Dermis blood vessel endothelial cell (primary cell): ENCODE measurements around the gene BNC2. TPM values are rescaled to one million over a fixed set of nuclear protein-coding genes. Genes with fewer than 3 reads are reported as not detected.
A peak's percentile ranks its signal among the peaks of the same experiment; 100 is the strongest.
"Not testable (repeated sequence)": the region's sequence is repeated elsewhere in the genome, so short reads cannot be mapped to it uniquely, and the experiment has no call there.

Source experiments
- DNase-seq: peaks from one replicate; pipeline ENCODE4 v3.0.0; 2010
- total RNA-seq: library from RNA; depleted of rRNA; stranded (reverse); fragments of >200 nt; gene quantifications from 2 replicates; pipeline ENCODE4 v1.2.3, GENCODE V29; 2014

Gene BNC2
- total RNA-seq, 1 donor from 2014 or later, result 12.1 TPM

DNA sequence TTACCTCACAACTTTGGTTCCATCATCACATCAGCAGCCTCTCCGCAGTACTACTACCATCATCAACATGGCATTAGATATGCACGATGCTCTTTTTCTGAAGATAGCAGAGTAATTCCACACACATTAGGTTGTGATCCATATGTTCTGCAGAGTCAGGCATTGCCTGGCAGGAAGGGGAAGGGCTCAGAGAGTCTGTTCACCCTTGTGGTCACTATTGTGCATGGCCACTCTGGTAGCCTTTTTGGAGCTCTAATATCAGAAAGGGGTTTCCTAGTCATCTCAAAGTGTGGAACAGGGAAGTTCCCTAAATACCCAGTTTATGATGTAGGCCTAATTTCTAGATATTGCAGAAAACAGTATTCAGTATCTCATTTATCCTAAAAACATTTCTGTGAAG is 373.6 kb downstream of the BNC2 start:
- DNase-seq, result no peak

DNA sequence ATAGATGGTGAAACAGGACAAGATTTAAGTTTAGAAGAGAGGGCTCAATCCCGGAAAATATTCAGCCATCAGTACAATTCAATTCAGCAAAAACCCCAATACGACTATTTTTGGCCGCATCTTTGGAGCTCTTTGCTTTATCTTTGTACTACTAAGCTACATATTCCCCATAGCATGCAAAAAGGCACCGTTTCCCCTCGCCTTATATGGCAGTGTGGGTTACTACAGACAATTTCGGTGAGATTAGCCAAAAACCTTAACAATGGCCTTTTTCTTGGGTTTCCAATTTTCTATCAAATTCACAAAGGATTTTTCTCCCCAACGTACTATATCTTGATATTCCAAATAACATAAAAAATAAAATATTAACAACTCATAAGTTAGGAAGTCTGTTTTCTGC is 382.6 kb downstream of the BNC2 start:
- no peak for DNase-seq

DNA sequence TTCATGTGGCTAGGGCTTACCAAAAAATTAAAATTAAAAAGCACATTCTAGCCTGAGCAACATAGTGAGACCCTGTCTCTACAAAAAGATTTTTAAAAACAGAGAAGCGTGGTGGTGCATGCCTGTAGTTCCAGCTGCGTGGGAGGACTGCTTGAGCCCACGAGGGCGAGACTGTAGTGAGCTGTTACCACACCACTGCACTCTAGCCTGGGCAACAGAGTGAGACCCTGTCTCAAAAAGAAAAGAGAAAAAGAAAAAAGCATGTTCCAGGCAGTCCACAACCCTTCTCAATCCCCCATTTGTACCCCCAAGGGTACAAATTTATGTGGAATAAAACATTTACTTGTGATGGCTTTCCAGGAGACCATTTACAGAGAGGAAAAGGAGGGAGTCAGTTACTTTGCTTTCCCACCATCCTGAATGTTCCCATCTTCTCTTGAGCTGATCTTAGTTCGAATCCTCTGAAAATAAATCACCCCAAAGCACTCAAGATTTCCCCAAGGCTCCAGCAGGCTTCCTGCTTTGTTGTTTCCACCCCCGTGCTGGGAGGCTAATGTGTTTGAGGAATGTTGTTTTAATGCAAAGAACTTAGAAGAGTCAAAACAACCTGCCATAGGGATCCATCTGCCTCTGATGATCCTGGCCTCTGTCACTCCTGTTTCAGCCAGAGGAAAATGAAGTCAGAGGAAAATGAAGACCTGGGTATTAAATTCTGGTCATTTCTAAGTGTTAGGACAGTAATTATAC is 384.7 kb downstream of the BNC2 start:
- DNase-seq, result no peak

DNA sequence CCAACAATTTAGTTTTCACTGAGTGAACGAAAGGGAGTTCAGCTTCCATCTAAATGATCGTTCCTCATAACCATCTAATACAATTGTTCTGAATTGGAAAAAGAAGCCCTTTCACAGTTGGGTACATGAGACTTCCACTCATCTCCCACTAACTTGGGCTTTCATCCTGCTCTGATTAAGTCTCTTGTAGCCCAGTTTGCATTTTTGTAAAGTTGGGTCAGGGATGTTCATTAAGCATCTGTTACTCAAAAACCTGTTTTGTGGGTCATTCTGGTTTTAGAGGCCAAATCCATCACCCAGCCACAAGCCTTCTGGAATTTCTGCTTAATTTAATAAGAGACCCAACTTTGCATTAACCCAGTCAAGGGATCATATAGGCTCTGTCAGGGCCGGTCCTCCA is 385.3 kb downstream of the BNC2 start:
- no peak for DNase-seq

DNA sequence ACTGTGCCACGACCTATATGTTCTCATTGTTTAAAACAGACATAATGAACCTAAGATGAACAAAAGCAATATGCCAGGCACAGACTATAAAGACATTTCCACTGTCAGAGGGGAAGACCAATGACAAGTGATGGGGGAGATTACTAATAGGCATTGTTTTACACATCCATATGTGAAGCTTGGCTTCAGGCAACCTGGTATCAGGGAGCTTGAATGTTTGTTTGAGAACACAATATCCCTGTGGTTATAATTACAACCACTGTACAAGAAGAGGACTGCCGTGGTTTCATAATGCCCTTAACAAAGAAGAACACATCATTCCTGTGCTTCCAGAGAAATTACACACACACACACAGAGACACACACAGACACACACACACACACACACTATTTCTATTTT is 385.7 kb downstream of the BNC2 start:
- DNase-seq, result no peak

DNA sequence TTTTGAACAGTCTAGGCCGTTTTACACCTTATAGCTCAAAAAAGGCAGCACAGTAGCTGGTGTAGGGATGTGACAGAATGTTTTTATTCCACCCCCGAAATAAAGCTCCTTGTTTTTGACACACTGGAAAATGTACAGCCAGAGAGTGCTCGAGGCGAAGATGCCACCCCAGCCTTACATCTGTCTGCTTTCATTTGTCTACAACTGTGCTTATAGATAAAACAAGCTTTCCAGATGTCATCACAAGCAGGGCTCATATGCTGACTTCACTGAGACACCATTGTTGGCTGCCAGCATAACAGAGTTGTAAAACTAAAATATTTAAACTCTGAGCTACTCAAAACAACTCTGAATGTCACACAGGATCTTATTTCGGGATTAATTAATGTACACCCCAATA is 386.3 kb downstream of the BNC2 start:
- no peak for DNase-seq

DNA sequence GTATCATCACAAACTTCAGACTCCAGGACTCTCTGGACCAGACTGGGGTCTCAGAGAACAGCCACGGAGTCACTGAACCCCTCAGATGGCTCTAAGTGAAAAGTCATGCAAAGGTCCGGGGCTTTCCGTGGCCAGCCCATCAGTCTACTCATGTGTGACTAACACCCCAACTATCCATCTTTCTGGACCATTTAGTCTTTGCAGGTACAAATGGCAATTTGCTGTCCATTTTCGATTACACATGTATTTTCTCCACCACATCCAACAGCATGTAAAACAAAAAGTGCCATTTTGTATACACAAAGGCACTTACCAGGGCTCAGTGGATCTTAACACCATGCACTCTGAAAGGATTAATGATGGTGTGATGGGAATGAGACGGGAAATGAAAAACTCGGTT is 387.7 kb downstream of the BNC2 start:
- DNase-seq, result no peak

DNA sequence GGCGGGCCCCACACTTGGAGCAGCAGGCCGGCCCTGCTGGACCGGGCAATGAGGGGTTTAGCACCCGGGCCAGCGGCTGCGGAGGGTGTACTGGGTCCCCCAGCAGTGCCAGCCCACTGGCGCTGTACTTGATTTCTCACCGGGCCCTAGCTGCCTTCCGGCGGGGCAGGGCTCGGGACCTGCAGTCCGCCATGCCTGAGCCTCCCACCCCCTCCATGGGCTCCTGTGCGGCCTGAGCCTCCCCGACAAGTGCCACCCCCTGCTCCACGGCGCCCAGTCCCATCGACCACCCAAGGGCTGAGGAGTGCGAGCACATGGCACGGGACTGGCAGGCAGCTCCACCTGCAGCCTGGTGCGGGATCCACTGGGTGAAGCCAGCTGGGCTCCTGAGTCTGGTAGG is 389.9 kb downstream of the BNC2 start:
- not testable (repeated sequence) for DNase-seq

DNA sequence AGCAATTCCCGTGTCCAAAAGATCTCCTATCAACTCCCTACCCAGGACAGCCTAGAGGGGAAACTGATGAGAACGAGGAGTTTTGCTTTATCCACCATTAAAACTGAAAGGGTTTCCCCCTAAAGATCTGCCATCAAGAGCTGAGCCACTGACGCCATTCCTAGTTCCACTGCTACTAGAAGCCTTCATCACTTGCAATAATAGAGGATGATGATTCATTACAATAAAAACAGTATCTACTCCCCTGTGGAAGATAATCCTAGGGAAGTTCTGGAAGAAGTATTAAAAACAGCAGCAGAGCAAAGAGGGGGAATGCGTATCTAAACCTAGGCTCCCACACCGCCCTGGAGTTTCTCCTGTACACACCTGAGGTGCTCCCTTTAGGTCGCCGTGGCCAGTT is 394.5 kb downstream of the BNC2 start:
- no peak for DNase-seq

DNA sequence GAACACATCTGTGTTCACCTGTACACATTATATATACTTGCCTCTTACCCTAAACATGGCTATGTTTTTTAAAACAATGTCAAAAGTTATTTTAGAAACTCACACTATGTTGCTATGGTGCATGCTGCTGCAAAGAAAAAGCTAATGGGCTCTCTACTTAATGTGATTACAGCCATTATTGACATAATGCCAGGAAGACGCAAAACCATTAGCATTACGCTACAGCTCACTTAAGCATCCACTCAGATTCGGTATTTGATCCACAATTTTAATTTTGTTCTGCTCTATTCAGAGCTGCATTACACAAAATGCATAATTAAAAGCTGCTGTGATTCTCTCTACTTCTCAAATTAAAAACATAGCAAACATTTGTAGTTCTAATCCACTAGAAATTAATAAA is 395.2 kb downstream of the BNC2 start:
- DNase-seq, result no peak

DNA sequence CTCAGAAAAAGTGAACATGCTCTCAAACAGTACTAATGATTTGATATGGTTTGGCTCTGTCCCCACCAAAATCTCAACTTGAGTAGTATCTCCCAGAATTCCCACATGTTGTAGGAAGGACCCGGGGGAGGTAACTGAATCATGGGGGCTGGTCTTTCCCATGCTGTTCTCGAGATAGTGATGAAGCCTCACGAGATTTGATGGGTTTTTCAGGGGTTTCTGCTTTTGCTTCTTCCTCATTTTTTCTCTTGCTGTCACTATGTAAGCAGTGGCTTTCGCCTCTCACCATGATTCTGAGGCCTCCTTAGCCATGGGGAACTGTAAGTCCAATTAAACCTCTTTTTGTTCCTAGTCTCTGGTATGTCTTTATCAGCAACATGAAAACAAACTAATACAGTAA is 401.3 kb downstream of the BNC2 start:
- DNase-seq, result no peak

DNA sequence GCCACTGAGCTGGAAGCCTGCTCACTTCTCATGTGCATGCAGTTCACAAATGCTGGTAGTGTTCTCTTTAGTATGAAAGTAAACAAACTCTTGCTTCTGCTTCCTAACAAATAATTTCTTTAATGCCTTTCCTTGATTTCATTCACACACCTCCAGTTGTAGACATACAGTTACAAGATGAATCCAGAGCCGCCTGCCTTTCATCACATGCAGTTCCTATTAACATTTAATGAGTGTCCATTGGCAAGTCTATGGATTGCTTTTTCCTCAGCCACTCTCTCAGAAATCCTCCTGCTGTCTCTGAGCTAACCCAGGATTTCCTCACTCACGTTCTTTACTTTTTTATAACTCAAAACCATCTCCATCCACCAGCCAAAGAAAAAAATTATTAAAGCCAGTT is 408.6 kb downstream of the BNC2 start:
- no peak for DNase-seq

DNA sequence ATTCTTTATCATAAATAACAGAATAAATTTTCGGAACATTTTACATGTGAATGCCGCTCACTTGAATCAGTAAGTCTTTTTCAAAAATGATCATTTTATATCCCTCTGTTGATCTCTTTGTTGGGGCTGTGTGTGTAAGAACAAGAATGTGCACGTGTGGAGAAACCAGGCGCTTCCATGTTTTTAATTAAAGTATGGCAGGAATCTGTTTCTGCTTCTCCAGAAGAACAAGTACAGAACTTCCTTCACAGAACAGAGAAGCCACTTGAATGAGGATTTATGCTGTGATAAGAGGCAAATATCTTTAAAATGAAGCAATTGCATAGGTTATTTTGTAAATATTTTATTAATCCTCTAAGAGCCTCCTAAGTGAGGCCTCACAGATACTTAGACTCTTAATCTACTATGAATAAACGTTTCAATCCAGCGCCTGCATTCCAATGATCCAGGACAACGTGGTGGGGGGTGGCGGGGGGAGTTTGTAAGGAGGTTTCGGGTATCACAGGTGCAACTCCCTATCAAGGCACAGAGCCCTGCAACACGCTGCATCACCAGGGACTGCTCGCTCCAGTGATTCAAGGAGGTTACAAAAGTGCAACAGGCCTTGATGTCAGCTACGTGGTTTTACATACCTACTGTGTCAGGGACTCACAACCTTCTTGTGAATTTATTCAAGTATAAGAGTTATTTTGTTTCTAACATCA is 409.2 kb downstream of the BNC2 start:
- DNase-seq, result no peak

DNA sequence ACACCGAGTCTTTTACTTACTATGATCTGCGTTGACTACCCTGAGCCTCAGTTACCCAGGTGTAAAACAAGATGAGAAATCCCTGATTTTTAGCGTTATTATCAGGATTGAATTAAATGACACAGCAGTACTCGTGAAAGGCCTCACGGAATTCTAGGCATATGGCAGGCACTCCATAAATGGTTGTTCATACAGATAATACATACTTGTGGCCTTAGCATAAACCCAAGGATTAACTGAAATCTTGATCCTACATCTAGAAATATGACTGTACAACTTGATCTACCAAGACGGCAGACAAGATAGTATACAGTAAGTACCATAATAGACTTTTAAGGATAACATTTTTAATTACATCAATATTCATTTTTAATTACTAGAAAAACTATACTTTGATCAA is 409.8 kb downstream of the BNC2 start:
- no peak for DNase-seq

DNA sequence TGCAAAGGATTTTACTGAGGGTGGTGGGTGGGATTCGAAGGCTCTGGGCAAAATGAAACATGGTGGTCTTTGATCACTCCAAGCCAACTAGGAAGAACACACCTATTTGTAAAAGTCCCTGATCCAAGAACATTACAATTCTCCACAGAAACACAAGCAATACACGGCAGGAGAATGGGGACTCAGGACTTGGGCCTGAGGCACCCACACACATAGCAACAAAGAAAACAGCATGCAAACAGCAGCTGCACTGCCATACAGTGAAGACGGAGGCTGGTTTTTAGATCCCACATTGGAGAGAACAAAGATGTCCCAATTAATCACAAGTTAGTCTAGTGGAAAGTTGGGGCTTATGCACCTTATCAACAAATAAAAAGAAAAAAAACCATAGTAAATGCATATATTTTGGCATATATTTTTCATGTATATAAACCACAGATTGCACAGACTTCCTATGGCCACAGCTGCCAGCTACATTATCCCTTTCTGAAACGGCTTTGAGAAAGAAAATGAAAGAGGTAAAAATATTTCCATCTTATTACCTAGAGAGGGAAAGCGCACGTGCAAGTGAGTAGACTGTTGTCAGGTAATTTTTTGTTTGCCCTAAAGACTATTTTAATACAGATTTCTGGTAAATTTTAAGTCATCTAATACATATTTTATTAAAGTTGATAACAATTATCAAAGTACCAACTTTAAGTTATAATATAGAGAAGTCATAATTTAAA is 410.9 kb downstream of the BNC2 start:
- peak; percentile 41 for DNase-seq

DNA sequence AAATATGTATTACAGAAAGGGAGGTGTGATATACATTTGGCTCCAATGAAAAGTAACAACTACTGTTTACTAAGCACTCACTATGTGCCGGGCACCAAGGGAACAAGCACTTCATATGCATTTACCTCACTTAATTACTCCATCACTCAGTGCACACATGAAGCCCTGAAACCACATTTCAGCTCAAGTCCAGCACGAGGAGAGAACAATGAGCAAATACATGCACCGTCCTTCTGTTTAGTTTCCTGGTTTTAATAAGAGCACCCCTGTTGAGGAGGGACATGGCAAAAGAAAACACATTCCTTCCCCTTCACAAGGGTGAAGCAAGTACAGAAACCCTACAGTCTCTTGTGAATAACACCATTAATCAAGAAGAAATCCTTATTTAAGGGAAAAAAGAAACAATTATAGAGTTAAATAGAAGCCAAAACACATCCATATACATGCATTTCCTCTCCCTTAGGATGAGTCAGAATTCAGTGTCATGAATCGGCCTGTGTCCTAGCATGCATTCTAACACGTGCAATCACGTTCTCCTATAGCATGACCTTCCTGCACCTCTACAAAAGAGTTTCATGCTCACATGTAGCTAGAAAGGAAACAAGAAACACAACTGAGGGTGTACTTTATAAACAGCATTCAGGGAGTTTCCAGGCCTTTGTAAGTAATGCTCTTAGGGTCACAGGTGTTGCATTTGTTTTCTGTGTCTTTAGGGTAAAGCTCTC is 411.6 kb downstream of the BNC2 start:
- DNase-seq, result peak; percentile 73

DNA sequence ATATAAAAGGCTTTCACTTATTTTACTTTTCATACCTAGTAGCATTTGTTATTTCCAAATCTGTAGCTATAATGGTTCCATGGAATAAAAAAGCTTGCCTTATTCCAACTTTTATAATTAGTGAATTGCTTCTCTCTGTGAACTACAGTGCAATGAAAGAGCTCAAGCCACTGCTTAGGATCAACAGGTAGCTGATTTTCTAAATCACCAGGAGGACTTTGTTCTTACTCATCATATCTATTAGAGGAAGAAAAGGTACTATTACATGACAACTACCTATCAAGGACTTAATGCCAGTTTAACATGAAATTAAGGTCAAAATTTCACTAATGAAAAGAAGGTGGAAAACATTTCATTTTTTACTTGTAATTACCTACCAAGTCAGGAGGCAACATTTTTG is 414.6 kb downstream of the BNC2 start:
- DNase-seq, result no peak

DNA sequence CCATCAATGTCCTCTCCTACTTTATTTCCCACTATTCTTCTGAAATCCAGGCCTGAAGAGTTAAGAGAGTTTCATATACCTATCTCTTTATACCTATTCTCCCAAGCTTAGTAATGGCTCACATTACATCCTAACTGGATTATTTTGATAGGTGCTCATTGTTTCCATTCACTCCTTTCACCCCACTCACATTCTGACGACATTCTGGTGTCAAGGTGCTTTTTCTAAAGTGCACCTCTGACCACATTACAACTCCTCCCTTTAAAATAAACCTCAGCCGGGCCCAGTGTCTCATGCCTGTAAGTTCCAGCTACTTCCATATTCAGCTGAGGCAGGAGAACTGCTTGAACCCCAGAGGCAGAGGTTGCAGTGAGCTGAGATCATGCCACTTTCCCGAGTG is 417.1 kb downstream of the BNC2 start:
- no peak for DNase-seq

DNA sequence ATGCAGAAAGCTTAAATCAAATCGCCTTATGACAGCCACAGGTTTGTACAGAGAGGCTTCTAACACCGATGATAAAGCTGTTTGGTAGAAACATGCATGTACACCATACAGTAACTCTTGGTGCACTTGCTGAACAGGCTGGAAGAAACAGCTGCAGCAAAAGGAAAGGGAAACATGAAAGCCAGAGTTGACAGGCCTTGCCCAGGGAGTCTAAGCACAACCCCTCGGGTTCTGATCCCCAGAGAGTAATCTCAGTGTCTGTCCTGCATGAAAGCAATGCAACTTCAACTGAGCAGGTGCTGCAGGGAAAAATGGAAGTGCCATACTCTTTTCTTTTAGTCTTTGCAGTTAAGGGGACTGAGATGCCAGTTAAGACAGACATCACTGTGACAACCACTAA is 419.9 kb downstream of the BNC2 start:
- DNase-seq, result no peak

DNA sequence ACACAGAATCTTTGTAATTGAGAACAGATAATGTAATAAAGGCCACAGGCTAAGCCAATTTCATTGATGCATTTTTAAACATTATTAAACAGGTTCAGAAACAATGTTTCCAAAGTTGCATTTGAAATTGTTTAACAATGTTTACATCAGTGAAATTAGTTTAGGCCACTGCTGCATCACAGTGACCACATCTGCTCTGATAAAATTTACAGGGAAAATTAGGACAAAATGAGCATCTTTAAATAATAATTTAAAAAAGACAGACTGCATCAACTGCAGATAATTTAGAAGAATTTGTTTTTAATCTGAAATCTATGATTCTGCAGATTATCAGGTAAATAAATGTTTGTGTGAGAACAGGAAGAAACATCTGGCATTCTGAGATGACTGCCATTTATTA is 420.4 kb downstream of the BNC2 start:
- DNase-seq, result no peak

DNA sequence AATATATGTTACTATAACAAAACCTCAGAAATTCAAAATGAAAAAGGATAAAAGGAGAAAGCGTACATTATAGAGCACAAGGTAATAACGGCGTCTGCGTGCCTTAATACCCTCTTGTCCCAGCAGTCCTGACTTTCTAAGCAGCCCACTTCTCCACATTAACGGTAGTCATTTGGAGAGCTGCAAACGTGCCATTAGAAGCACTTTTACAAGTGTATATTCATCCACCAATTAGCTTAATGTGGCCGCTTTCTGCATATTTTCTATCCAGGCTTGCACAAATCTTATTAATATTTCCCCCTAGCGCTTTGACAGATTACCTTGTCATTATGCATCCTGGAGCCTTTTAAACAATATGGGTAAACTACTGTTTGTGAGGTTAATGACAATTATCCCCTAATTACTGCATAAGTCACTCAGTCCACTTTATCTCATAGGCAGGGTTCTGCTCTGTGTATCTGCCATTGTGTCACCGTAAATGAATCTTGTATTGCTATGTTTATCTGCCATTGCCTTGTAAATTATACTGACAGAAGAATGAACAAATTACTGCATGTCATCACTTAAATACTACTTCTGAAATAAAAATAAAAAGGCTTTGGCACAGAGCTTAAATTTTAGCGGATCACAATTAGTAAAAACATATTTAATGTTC is 421.3 kb downstream of the BNC2 start:
- no peak for DNase-seq

DNA sequence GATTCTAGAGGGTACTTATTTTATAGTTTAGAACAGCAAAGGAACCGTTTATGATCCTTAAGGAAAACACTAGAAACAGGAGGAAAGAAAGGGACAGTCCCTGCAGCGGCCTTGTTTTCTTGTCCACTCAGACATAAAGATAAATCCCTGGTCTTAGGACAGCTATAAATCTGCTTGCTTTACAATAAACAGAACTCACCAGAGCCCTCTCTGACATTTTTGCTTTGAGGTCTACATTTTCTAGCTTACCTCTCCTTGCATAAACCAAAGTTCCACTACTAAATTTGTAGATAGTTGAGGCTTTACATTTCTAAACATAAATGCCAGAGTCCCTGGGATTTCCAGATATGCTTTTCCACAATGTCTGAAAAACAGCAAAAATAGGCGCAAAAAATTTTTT is 422.5 kb downstream of the BNC2 start:
- DNase-seq, result no peak

DNA sequence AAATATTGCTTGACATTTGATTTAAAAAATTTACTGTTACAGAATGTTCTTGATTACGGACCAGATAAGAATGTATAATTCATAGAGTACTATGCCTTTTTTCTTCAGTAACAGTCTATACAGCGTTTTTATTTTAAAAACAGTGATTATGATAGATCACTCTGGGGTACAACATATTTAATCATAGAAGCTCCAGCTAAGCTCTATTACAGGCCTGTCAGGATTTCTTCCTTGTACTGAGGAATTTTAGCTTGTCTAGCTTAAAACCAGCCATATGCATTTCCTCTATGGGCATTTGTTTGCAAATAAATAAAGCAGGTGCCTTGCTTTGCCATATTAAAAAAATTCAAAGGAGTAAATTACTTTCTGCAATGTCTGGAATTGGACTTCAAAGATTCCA is 423.8 kb downstream of the BNC2 start:
- DNase-seq, result no peak
